GM23338 (cell line): ENCODE measurements around the gene ADGRG2. TPM values are rescaled to one million over a fixed set of nuclear protein-coding genes. Genes with fewer than 3 reads are reported as not detected.

Source experiments
- ATAC-seq: fragments of 200-7000 bp; cut with Tn5 transposase; 3 replicates; pipeline ENCODE4 v1.9.1; 2020
- DNase-seq: peaks from one replicate; pipeline ENCODE4 v3.0.0-alpha.2; 2015; ENCODE audit warnings: low spot score
- H2AFZ ChIP-seq: fragments of 200-600 bp; sonication (generic); 2 replicates; pipeline ENCODE4 v1.8.0; 2016; ENCODE audit warnings: antibody characterized with exemption, mild to moderate bottlenecking, moderate library complexity
- H3F3A ChIP-seq: fragments of 200-600 bp; sonication (generic); replicated peaks from 2 replicates; pipeline ENCODE4 v1.8.0; 2017; ENCODE audit warnings: antibody characterized with exemption, mixed run types, low read depth
- H3K27ac ChIP-seq: fragments of 200-600 bp; sonication (generic); 2 replicates; pipeline ENCODE4 v1.6.1; 2016; ENCODE audit warnings: low read depth
- H3K27me3 ChIP-seq: fragments of 200-600 bp; sonication (generic); 2 replicates; pipeline ENCODE4 v1.8.0; 2016; ENCODE audit warnings: mild to moderate bottlenecking, mixed run types, moderate library complexity; ENCODE audit not compliant: insufficient read depth
- H3K36me3 ChIP-seq: fragments of 200-600 bp; sonication (generic); 2 replicates; pipeline ENCODE4 v1.8.0; 2016; ENCODE audit warnings: mild to moderate bottlenecking; ENCODE audit not compliant: insufficient read depth
- H3K4me1 ChIP-seq: fragments of 200-600 bp; sonication (generic); 2 replicates; pipeline ENCODE4 v1.8.0; 2016; ENCODE audit warnings: mild to moderate bottlenecking, moderate library complexity; ENCODE audit not compliant: insufficient read depth
- H3K4me2 ChIP-seq: fragments of 200-600 bp; sonication (generic); 2 replicates; pipeline ENCODE4 v1.7.1; 2017; ENCODE audit warnings: mixed run types
- H3K4me3 ChIP-seq: fragments of 200-600 bp; sonication (generic); 2 replicates; pipeline ENCODE4 v1.6.1; 2016; ENCODE audit warnings: mixed run types
- H3K79me2 ChIP-seq: fragments of 200-600 bp; sonication (generic); replicated peaks from 2 replicates; pipeline ENCODE4 v1.8.0; 2017; ENCODE audit warnings: mild to moderate bottlenecking; ENCODE audit not compliant: insufficient read depth
- H3K9me2 ChIP-seq: fragments of 200-600 bp; sonication (generic); 2 replicates; pipeline ENCODE4 v1.8.0; 2017; ENCODE audit not compliant: insufficient read depth
- H4K20me1 ChIP-seq: fragments of 200-600 bp; sonication (generic); replicated peaks from 2 replicates; pipeline ENCODE4 v1.8.0; 2017; ENCODE audit warnings: mild to moderate bottlenecking; ENCODE audit not compliant: insufficient read depth
- H3K27ac Mint-ChIP-seq: 2 replicates; pipeline ENCODE4 v1.8.0; 2020; ENCODE audit warnings: inconsistent platforms, mild to moderate bottlenecking, moderate library complexity, mixed read lengths
- H3K27me3 Mint-ChIP-seq: 3 replicates; pipeline ENCODE4 v1.8.0; 2022; ENCODE audit warnings: low read depth, mild to moderate bottlenecking, moderate library complexity, mixed read lengths, inconsistent platforms; ENCODE audit not compliant: insufficient read depth, poor library complexity
- H3K36me3 Mint-ChIP-seq: 3 replicates; pipeline ENCODE4 v1.8.0; 2021; ENCODE audit warnings: low read depth, mild to moderate bottlenecking, inconsistent platforms, moderate library complexity, mixed read lengths
- H3K4me1 Mint-ChIP-seq: 3 replicates; pipeline ENCODE4 v1.8.0; 2020; ENCODE audit warnings: mild to moderate bottlenecking, inconsistent platforms, mixed read lengths
- H3K4me3 Mint-ChIP-seq: 3 replicates; pipeline ENCODE4 v1.8.0; 2021; ENCODE audit warnings: moderate library complexity, mild to moderate bottlenecking, inconsistent platforms, mixed read lengths
- H3K9me3 Mint-ChIP-seq: 3 replicates; pipeline ENCODE4 v1.8.0; 2020; ENCODE audit warnings: moderate library complexity, mild to moderate bottlenecking, inconsistent platforms, mixed read lengths
- ETS1 ChIP-seq: IDR thresholded peaks from 2 replicates; pipeline ENCODE4 v1.6.1; 2016; ENCODE audit warnings: antibody characterized with exemption
- EZH2 ChIP-seq: fragments of 200-600 bp; sonication (generic); IDR thresholded peaks from one replicate; pipeline ENCODE4 v1.8.0; 2017; ENCODE audit warnings: antibody characterized with exemption, mild to moderate bottlenecking, low read depth; ENCODE audit not compliant: unreplicated experiment
- POLR2AphosphoS5 ChIP-seq: IDR thresholded peaks from 2 replicates; pipeline ENCODE4 v1.6.1; 2016; ENCODE audit warnings: antibody characterized with exemption, low read depth
- ZNF114 ChIP-seq: fragments of 250-450 bp; sonication (Bioruptor Pico); IDR thresholded peaks from 2 replicates; pipeline ENCODE4 v1.5.0; 2020; ENCODE audit warnings: mild to moderate bottlenecking, moderate library complexity
- ZNF331 ChIP-seq: fragments of 250-450 bp; sonication (Bioruptor Pico); IDR thresholded peaks from 2 replicates; pipeline ENCODE4 v1.5.0; 2020; ENCODE audit warnings: low read depth, mild to moderate bottlenecking, moderate library complexity
- ZNF462 ChIP-seq: fragments of 250-450 bp; sonication (Bioruptor Pico); IDR thresholded peaks from 2 replicates; pipeline ENCODE4 v1.5.0; 2020; ENCODE audit warnings: mild to moderate bottlenecking, moderate library complexity
- polyA plus RNA-seq: library from polyadenylated mRNA; unstranded; fragments of >200 nt; fragmentation: Nextera tagmentation; extraction: Ambion mirVana; gene quantifications from 2 replicates; pipeline ENCODE4 v1.2.1, GENCODE V29; 2016
- total RNA-seq: library from RNA; depleted of rRNA; stranded (reverse); fragments of >200 nt; shearing (Covaris generic); gene quantifications from 2 replicates; pipeline ENCODE4 v1.2.3, GENCODE V29; 2014
- TF ChIP-seq, protein P1 (sequence below): IDR thresholded peaks from one replicate; pipeline ENCODE4 v1.6.1; 2018; ENCODE audit warnings: antibody characterized with exemption; ENCODE audit not compliant: unreplicated experiment

The ADGRG2 gene
- total and polyA plus RNA-seq, 2 experiments from 2014 or later, result 4.0 to 10.8 TPM

DNA sequence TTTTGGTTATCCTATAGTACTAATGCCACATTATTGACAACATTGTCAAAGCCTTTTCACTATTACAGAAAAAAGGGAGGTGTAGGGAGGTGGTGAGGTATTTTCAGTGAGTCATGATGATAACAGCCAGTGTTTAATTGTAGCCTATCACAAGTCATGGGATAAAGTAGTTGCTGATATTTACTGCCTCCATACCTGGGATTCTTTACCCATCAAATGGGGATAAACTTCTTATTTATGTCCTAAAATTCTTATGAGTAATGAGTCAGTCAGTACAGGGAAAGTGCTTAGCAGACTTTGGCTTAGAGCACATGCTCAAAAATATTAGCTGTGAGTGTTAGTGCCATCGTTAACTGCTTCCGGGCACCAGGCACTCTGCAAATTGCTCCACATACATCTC, 25.7 kb downstream of the ADGRG2 start (continued):
- TF ChIP-seq ZNF462 (CRISPR knock-in tag) (no peak), ETS1 (no peak)
- TF ChIP-seq, protein P1, sequence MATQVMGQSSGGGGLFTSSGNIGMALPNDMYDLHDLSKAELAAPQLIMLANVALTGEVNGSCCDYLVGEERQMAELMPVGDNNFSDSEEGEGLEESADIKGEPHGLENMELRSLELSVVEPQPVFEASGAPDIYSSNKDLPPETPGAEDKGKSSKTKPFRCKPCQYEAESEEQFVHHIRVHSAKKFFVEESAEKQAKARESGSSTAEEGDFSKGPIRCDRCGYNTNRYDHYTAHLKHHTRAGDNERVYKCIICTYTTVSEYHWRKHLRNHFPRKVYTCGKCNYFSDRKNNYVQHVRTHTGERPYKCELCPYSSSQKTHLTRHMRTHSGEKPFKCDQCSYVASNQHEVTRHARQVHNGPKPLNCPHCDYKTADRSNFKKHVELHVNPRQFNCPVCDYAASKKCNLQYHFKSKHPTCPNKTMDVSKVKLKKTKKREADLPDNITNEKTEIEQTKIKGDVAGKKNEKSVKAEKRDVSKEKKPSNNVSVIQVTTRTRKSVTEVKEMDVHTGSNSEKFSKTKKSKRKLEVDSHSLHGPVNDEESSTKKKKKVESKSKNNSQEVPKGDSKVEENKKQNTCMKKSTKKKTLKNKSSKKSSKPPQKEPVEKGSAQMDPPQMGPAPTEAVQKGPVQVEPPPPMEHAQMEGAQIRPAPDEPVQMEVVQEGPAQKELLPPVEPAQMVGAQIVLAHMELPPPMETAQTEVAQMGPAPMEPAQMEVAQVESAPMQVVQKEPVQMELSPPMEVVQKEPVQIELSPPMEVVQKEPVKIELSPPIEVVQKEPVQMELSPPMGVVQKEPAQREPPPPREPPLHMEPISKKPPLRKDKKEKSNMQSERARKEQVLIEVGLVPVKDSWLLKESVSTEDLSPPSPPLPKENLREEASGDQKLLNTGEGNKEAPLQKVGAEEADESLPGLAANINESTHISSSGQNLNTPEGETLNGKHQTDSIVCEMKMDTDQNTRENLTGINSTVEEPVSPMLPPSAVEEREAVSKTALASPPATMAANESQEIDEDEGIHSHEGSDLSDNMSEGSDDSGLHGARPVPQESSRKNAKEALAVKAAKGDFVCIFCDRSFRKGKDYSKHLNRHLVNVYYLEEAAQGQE, result no peak

DNA sequence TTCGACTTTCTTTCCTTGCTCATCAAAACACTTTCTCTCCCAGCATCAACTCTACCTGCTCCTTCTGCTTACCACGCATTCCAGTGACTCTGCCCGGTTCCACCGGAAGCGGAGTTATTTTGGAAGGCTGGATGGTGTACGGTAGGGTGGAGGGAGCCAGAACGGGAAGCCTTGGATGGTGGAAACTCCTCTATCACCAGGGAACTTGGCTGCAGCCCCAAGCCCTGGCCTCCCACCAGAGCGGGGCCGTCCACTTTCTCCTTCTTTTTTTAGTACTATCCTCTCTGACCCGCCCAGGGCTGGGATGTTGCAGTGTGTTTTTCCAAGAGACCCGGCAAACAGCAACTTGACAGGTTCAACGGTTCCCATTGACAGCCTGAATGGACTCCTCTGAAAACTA, 27.6 kb downstream of the ADGRG2 start:
- Mint-ChIP-seq H3K4me1 (no peaks in the 10 kb centered on the region; the same call in 1 of the 3 replicates), H3K4me3 (no peak overlapping the region), H3K9me3 (peaks cover 14% of the 10 kb centered on the region; the same call in 2 of the 3 replicates), H3K36me3 (peaks cover 25% of the 10 kb centered on the region), H3K27me3 (peaks cover 6% of the 10 kb centered on the region), H3K27ac (no peak overlapping the region)
- Histone ChIP-seq H4K20me1 (no peaks in the 10 kb centered on the region), H3K36me3 (no peaks in the 10 kb centered on the region), H3K4me1 (no peaks in the 10 kb centered on the region), H3K4me3 (no peak overlapping the region), H3K27ac (no peak overlapping the region), H3K4me2 (no peak overlapping the region), H3K27me3 (no peaks in the 10 kb centered on the region), H2AFZ (no peak overlapping the region), H3F3A (no peaks in the 10 kb centered on the region), H3K79me2 (no peaks in the 10 kb centered on the region), H3K9me2 (no peaks in the 10 kb centered on the region)
- no peak for ATAC-seq
- no peak for DNase-seq
- TF ChIP-seq ETS1 (no peak), POLR2AphosphoS5 (no peak), ZNF331 (CRISPR knock-in tag) (no peak), EZH2 (no peak), ZNF114 (CRISPR knock-in tag) (no peak)
